Activated naive CD4-positive, alpha-beta T cell treated with Interleukin-2 at 50 U/mL for 16 hours (primary cell): ENCODE measurements around the gene ADCY7.

ENCODE experiments used
- DNase-seq: peaks from one replicate; pipeline ENCODE4 v3.0.0-alpha.2; 2020

The ADCY7 gene

DNA sequence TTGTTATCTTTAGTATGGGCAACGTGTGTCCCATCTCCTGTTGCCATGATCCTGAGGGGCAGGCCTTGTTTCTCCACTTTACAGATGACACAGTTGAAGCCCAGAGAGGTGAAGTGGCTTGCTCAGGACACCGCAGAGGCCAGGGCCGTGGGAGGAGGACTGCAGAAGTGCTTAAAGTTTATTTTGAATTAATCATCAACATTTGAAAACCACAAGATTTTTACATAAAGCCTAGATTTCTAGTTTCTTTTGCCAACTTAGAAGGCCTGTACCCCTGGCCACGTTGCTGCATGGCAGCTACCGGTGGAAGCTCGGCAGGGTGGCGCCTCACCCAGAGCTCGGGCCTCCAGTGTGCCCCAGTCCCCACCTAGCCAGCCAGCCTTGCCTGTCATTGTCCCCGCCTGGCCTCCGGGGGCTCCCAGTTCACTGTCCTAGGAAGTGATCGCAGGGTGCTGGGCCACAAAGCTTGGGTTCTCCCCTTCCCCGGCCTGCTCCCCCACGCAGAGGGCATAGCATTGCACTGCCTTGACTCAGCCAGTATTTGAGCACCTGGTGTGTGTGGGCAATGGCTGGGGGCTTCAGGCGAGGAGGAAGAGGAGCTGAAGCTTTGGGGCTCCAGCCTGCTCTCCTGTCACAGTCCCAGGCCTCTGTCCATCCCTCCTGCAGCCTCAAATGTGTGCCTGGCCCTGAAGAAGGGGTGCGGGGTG is 14.8 kb upstream of the ADCY7 start:
- no peak for DNase-seq

DNA sequence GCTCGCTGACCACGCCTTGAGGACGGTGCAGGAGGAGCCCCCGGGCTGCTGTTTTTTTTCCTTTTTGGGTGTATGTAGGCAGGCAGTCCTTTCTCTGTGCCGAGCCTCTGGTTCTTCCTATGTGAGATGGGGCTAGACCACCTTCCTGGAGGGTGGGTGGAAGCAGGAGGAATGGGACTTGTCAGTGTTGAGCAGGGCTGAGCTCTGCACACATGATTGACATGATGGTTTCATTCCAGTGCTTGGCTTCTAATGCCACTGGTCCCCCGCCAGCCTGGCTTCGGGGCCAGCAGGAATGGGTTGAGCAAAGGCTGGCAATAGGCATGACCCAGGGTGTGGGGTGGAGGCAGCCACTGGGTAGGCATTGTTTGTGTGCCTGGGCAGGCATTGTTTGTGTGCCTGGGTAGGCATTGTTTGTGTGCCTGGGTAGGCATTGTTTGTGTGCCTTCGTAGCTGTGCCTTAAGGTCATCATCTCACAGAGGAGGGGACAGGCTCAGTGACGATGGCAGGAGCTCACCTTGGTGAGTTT is 14.2 kb upstream of the ADCY7 start:
- no peak for DNase-seq

DNA sequence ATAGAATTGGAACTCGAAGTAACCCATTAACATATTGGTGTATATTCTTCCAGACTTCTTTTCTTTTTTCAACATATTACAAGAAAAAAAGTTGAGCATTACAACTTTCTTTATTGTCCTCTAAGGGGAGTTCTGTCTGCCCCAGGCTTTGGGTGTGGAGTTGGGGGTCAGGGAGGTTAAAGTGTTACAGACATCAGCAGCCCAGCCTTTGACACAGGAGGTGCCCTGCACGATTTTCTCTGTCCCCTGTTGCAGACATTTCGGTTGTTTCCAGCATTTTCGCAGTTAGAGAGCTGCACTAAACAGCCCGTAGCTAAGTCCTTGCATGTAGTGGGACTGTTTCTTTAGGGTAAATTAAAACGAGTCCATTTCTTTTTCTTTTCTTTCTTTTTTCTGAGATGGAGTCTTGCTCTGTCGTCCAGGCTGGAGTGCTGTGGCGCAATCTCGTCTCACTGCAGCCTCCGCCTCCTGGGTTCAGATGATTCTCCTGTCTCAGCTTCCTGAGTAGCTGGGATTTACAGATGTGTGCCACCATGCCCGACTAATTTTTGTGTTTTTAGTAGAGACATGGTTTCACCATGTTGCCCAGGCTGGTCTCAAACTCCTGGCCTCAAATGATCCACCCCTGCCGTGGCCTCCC is 13.4 kb upstream of the ADCY7 start:
- DNase-seq: no peak

DNA sequence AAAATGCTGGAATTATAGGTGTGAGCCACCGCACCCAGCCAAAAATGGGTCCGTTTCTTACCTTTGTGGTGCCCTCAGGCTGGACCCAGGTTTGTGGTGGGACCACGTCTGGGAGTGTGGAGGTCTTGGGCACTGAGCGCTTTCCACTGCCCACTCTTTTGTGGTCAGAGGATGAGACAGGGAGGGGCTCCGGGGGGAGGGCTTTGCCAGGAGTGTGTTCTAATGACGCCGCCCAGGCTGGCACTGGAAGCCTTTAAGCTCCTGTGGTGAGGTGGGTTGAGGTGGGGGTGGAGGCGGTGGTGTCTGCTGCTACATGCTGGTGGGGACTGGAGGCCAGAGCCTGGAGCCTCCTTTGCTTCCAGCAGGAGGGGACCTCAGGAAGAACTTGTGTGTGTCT is 12.8 kb upstream of the ADCY7 start:
- DNase-seq: no peak

DNA sequence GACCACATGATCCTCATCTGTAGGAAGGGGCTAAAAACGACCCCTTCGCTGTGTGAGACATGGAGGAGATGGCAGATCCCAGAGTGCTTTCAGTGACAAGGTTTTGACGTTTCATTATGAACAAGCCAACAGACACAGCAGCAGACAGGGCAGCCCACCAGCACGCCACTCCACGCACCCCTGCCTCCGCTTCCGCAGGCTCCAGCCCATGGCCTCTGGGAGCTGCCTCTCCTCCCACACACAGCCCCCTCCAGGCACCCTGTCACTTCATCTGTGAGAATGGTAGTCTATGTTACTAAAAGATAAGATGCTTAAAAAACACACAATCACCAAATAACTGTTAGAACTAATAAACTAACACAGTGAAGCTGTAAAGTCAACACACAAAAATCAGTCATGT is 12.3 kb upstream of the ADCY7 start:
- no peak for DNase-seq

DNA sequence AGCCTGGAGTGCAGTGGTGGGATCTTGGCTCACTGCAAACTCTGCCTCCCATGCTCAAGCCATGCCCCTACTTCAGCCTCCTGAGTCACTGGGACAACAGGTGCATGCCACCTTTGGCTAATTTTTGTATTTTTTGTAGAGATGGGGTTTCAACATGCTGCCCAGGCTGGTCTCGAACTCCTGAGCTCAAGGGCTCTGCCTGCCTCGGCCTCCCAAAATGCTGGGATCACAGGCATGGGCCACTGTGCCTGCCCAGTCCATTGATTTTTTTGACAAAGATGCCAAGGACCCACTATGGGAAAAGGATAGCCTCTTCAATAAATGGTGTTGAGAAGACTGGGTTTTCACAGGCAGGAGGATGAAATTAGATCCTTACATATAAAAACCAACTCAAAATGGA is 10.8 kb upstream of the ADCY7 start:
- no peak for DNase-seq

DNA sequence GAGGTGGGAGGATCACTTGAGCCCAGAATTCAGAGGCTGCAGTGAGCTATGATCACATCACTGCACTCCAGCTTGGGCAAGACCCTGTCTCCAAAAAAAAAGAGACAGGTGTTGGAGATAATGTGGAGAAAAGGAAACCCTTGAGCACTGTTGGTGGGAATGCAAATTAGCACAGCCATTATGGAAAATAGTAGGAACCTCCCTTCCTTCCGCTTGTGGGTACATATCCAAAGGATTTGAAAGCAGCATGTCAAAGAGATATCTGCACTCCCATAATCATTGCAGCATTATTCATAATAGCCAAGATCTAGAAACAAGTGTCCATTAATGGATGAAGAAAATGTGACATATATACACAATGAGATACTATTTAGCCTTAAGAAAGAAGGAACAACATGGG is 9.7 kb upstream of the ADCY7 start:
- DNase-seq: no peak

DNA sequence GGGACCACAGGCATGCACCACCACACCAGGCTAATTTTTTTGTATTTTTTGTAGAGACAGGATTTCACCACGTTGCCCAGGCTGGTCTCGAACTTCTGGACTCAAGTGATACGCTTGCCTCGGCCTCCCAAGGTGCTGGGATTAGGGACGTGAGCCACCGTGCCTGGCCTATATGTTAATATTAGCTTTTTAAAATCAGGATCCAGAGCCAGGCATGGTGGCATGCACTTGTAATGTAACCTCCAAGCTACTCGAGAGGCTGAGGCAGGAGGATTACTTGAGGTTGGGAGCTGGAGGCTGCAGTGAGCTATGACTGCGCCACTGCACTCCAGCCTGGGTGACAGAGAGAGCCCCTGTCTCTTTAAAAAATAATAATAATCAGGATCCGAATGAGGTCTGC is 8.5 kb upstream of the ADCY7 start:
- no peak for DNase-seq

DNA sequence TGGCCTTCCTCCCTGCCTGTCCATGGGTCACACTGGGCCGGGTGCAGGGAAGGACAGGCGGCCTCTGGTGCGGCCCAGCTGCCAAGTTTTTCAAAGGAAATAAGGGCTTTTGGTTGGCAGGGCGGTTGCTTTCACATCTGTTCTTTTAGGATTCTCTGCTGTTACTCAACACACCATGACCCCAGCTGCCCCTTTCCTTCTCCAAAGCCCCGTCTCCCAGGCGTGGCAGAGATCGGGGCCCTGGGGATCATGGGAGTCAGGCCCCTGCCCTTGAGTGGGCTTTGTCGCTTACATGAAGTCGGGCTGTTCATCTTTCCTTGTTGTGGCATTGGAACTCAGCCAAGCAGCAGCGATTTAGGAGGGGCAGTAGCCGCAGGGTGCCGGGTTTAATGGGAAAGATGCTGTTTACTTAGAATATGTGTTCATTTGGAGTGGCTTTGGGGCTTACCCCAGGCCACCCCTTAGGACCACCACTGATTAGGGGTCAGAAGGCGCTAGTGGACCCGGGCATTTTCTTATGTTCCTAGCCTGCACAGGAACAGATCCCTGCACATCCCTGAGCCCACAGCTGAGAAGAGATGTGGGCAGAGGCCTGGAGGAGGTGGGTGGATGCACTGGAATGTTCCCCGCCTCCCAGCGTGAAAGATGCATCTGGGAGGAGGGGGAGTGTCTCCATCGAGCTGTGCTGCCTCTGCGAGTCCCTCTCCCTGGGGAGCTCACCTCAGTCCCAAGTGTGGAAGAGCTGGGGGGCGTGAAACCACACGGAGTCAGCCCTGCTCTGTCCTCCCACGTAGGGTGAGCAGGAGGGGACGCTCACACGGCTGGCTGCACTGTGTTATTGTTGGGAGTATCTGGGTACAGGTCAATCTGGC is 6.8 kb upstream of the ADCY7 start:
- no peak for DNase-seq

DNA sequence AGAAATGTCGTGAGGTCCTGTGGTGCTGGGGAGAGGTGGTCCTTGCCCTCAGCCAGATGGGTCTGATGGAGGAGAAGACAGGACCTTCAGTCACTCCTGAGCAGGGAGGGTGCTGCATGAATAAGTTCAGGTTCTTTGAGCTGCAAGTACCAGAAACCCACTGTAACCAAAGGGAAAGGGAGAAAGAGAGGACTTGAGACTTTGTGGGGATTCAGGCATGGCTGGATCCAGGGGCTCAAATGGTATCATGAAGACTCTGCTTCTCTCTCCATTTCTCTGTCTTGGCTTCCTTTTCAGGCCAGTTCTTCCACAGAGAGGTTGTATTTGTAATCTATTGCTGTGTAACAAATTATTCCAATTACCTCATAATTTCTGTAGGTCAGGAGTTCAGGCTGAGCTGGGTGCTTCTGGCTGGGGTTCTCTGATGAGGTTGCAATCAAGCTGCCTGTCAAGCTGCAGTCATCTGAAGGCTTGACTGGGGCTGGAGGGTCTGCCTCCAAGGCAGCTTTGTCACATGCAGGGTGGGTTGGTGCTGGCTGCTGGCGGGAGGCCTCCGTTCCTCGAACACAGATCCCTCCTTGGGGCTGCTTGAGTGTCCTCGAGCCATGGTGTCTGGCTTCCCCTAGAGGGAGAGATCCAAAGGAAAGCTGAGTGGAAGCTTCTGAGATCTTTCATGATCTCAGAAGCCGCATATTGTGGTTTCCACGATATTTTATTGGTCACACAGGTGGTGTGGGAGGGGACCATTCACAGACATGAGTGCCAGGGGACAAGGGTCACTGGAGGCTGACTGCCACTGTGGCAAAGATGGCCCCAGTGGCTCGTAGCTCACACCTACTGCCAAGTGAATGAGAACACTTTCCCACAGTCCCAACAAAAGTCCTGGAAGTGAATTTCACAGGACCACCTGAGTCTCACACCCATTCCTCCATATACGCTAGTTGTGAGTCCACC is 5.9 kb upstream of the ADCY7 start:
- DNase-seq: no peak

DNA sequence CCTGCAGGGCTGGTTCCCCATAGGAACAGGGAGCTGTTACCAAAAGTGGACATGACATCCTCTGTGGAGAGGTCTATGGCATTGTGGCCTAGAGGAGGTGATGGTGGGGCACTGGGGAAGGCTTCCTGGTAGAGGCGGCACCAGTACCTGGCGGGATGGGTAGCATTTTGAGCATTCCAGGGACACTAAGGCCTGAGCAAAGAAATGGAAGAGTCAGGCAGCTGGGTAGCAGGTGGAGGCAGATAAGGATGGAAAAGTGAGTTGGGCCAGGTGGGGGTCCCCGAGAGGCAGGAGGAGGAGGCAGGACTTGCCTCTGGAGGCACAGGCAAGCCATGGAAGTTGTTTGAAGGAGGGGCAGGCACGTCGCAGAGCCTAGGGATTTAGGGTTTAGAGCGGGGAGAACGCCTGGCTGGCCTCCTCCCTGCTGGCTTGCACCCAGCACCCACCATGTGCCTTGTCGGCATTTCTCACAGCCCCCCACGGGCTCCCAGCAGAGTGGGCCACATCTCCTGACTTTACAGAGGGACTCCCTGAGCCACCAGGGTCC is 5.1 kb upstream of the ADCY7 start:
- DNase-seq: no peak

DNA sequence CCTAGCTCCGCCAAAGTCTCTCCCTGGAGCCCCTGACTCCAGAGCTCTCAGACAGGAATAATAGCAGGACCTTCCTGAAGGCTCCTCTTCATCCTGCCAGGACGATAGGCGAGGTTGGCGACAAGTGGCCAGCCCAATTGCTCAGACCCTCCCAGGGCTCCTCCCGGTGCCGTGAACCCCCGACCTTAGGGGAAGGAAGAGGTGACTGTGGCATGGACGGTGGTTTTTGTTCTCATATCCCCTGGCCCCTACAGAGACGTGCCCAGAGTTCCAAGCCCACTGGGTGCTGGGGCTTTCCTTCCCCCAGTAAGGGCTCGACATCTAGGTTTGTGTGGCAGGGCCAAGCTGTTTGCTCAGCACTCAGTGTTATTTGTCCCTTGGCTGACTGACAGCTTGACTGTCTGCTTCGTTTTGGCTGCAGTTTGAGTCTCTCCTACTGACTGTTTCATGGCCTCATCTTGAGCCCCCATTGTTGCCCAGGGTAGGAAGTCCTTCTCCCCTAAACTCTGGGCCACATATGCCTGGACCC is 4.6 kb upstream of the ADCY7 start:
- no peak for DNase-seq

DNA sequence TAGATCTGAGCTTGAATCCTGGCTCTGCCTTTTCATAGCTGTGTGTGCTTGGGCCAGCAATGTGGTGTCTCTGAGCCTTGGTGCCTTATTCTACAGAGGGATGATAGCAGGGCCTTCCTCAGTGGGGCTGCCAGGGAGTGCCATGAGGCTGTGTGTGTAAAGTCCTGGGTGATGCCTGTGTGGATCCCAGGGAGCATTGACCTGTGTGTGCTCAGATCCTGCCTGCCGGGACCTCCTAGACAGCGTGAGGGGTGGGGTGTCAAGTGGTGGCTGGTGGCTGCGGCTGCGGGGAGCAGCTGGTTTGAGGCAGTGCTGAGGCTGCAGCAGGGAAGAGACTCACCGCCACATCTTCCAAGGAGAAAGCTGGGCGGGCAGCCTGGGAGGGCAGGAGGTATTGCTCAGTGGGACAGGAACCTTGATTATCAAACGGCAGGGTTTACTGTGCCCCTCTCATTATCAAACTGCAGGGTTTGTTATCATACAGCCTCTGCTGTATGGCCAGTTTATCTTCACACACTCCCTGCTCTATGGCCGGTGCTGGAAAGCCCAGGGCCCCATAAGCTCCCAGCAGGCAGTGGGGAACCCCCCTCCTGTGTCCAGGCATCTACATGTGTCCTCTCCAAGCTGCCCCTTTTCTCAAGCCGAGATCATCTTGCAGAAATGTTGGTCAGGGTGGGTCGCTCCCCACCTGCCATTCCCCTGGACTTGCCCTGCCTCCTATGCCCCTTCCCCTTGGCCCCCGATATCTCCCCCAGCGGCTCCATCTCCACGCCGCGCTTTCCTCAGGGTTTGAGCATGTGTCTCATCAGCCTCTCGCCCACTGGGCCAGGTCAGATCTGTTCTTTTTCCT is 3.1 kb upstream of the ADCY7 start:
- DNase-seq: no peak

DNA sequence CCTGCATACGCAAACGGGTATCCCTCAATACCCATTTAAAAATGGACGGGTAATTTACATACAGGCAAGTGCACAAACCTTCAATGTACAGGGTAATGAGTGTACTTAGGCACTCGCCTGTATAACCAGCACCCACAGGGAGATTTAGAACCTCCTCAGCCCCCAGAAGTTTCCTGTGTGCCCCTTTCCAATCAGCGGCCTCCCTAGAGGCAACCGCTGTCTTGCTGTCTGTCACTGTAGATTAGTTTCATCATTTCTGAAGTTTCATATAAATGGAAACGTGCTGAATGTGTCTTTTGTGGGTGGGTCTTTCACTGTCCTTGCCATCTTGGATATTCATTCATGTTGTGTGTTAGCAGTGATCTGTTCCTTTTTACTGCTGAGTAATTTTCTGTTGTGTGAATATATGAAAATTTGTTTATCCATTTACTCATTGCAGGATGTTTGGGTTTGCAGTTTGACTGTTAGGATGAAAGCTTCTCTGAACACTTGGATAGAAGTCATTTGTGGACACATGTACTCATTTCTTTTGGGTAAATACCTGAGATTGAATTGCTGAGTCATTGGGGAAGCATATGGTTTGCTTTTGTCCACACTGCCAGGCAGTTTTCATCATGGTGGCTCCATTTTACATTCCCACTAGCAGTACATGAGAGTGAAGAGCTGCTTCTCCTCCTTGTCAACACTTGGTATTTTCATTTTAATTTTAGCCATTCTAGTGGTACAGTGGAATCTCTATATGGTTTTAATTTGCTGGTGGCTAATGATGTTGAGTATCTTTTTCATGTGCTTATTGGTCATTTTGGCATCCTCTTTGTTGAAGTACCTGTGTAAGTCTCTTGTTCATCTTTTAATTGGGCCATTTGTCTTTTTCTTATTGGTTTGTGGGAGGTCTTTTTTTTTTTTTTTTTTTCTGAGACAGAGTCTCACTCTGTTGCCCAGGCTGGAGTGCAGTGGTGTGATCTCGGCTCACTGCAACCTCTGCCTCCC is 2.1 kb upstream of the ADCY7 start:
- DNase-seq: peak; percentile 65

DNA sequence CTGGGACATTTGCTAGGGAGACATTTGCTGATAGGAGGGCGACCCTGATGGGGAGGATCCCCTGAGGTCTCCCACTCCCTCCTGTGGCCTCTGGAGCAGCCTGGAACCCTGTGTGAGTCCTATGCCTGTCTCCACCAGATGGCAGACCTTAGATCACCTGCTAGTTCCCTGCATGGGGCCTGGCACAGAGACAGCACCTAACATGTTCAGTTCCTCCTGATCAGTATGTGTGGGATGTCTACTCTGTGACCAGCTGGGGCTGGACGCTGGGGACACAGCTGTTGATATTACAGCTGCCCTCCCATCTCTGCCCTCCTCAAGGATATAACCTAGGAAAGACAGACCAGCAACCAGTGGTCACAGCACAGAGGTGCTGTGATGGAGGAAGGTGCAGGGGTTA is 1.1 kb upstream of the ADCY7 start:
- peak; percentile 44 for DNase-seq

DNA sequence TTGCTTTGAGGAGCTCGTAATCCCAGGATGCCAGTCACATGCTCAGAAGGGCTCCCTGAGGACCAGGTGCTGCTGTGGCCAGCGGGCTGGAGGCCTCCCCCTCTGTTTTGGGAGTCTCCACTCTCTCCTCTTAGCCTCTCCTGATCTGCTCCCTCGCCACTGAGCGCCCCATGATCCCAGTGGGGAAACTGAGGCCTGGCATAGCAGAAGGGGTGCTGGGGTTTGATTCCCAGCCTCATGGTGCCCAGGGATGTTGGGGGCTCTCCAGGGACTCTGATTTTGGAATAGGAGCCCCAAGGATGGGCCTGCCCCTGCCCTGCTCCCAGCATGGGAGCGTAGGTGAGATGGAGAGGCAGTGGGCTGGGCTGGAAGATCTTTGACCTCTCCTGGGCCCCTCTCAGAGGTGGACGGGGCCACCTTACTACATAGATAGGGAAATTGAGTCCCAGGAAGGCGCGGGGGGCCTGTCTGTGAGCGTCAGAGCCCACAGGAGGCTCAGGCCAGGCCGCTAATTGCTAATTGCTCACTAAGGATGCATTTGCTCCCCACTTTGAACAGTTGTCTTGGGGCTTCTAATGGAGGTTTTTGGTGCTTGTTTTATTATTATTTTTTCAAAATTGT is 525 bp upstream of the ADCY7 start:
- no peak for DNase-seq

DNA sequence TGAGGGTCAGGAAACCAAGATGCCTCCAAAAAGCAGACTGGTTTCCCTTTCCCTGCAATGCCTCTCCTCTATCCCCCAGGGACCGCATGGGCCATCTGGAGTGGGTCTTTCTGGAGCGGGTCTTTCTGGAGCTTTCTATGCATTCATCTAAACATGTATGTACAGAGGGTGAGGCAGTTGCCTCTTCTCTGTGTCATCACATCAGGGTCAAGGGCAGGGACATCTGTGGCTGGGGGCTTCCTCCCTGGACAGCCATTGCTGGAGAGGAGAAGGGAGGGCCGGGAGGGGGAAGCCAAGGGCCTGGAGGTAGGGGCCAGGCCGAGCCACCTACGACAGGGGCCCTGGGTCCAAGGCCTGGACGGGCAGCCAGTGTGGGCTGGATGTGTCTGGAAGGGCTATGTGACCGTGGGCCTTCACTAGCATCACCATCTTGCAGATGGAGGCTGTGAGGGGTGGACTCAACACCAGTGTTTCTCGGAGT is 840 bp downstream of the ADCY7 start:
- no peak for DNase-seq

DNA sequence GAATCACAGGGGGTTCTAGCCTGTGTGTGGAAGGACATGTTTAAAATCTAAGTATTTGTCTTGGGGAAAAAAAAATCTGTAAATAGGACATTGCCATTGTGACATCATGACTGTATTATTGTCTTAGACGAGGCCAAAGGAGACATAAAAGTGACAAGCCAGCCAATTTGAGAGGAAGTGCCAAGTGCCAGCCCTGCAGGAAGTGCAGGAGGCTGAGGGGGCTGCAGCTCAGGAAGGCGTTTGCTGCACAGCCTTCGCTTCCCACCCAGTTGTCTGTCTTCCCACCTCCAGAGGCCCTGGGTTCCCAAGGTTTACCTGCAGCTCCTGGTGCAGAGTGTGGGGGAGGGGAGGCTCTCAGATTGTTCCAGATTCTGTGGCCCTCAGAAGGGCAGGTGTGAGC is 1.3 kb downstream of the ADCY7 start:
- DNase-seq: no peak

DNA sequence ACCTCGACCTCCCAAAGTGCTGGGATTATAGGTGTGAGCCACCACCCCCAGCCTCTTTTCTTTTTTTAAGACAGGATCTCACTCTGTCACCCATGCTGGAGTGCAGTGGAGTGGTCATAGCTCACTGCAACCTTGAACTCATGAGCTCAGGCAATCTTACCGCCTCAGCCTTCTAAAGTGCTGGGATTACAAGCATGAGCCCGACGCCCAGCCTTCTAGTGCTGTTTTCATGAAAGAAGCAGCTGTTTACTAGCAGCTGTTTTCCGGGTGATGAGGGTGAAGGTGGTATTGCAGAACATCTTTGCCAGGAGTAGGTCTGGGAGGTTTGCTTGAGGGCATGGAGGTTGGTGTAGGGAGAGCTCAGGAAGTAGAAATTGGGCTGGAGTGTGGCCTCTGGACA is 2.0 kb downstream of the ADCY7 start:
- DNase-seq: no peak
